Osteoblast (primary cell): Measurements from ENCODE around the gene SCG5. TPM values are rescaled to one million over a fixed set of nuclear protein-coding genes. Genes with fewer than 3 reads are reported as not detected.

ENCODE experiments used
- DNase-seq: peaks from one replicate; pipeline ENCODE4 v3.0.0; 2011; ENCODE audit warnings: low spot score, mixed read lengths; ENCODE audit not compliant: insufficient read length; ENCODE audit errors: missing footprints
- H2AFZ ChIP-seq: 2 replicates; pipeline ENCODE4 v1.6.0; 2011; ENCODE audit warnings: mild to moderate bottlenecking, low read length
- H3K27ac ChIP-seq: 2 replicates; pipeline ENCODE4 v1.5.1; 2011; ENCODE audit warnings: mild to moderate bottlenecking, low read depth, low read length, moderate library complexity
- H3K27me3 ChIP-seq: 2 replicates; pipeline ENCODE4 v1.6.0; 2012; ENCODE audit warnings: mild to moderate bottlenecking, control low read depth, inconsistent platforms, low read length, moderate library complexity; ENCODE audit not compliant: insufficient read depth
- H3K36me3 ChIP-seq: 2 replicates; pipeline ENCODE4 v1.5.1; 2011; ENCODE audit warnings: mild to moderate bottlenecking, low read length, control low read depth, moderate library complexity; ENCODE audit not compliant: insufficient read depth
- H3K4me1 ChIP-seq: 2 replicates; pipeline ENCODE4 v1.5.1; 2011; ENCODE audit warnings: mild to moderate bottlenecking, low read length, control low read depth, moderate library complexity; ENCODE audit not compliant: insufficient read depth
- H3K4me2 ChIP-seq: 2 replicates; pipeline ENCODE4 v1.6.0; 2011; ENCODE audit warnings: mild to moderate bottlenecking, low read length; ENCODE audit not compliant: insufficient read depth
- H3K4me3 ChIP-seq: fragments of 200-600 bp; sonication (generic); 3 replicates; pipeline ENCODE4 v1.5.1; 2012; ENCODE audit warnings: mild to moderate bottlenecking, low read length, inconsistent platforms; ENCODE audit not compliant: insufficient read depth
- H3K79me2 ChIP-seq: 2 replicates; pipeline ENCODE4 v1.6.0; 2012; ENCODE audit warnings: mild to moderate bottlenecking, low read length, control low read depth, inconsistent platforms; ENCODE audit not compliant: insufficient read depth
- H3K9me3 ChIP-seq: 2 replicates; pipeline ENCODE4 v1.5.1; 2011; ENCODE audit warnings: low read depth, low read length, control low read depth
- H4K20me1 ChIP-seq: 2 replicates; pipeline ENCODE4 v1.6.0; 2012; ENCODE audit warnings: mild to moderate bottlenecking, low read length, control low read depth; ENCODE audit not compliant: insufficient read depth
- total RNA-seq: library from RNA; depleted of rRNA; stranded (reverse); fragments of >200 nt; gene quantifications from 2 replicates; pipeline ENCODE4 v1.2.3, GENCODE V29; 2012
- TF ChIP-seq, protein P1 (sequence below): IDR thresholded peaks from 2 replicates; pipeline ENCODE4 v1.5.1; 2011; ENCODE audit warnings: mild to moderate bottlenecking, low read depth, low read length, moderate library complexity; ENCODE audit errors: extremely low read depth

SCG5 gene
- total RNA-seq, 1 donor = 9.0 TPM

DNA sequence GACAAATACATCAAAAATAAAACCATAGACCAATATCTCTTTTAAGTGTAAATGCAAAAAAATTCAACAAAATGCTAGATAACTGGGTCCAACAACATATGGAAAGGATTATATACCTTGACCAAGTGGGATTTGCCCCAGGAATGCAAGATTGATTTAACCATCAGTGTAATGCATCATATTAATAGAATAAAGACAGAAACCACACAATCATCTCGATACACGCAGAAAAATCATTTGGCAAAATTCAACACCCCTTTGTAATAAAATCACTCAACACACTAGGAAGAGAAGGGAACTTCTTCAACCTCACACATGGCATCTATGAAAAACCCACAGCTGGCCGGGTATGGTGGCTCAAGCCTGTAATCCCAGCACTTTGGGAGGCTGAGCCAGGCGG is 95.8 kb downstream of the SCG5 start:
- TF ChIP-seq, protein P1, sequence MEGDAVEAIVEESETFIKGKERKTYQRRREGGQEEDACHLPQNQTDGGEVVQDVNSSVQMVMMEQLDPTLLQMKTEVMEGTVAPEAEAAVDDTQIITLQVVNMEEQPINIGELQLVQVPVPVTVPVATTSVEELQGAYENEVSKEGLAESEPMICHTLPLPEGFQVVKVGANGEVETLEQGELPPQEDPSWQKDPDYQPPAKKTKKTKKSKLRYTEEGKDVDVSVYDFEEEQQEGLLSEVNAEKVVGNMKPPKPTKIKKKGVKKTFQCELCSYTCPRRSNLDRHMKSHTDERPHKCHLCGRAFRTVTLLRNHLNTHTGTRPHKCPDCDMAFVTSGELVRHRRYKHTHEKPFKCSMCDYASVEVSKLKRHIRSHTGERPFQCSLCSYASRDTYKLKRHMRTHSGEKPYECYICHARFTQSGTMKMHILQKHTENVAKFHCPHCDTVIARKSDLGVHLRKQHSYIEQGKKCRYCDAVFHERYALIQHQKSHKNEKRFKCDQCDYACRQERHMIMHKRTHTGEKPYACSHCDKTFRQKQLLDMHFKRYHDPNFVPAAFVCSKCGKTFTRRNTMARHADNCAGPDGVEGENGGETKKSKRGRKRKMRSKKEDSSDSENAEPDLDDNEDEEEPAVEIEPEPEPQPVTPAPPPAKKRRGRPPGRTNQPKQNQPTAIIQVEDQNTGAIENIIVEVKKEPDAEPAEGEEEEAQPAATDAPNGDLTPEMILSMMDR = no peak
- Histone ChIP-seq H3K27me3 (no peaks in the 10 kb centered on the region), H3K4me2 (no peak overlapping the region), H3K36me3 (peaks cover 46% of the 10 kb centered on the region), H3K4me3 (no peak overlapping the region), H3K4me1 (peaks cover 14% of the 10 kb centered on the region), H3K9me3 (no peaks in the 10 kb centered on the region), H3K27ac (peak overlapping the region; percentile 50), H2AFZ (no peak overlapping the region), H4K20me1 (peaks cover 11% of the 10 kb centered on the region), H3K79me2 (peaks cover 8% of the 10 kb centered on the region)
- DNase-seq = no peak

DNA sequence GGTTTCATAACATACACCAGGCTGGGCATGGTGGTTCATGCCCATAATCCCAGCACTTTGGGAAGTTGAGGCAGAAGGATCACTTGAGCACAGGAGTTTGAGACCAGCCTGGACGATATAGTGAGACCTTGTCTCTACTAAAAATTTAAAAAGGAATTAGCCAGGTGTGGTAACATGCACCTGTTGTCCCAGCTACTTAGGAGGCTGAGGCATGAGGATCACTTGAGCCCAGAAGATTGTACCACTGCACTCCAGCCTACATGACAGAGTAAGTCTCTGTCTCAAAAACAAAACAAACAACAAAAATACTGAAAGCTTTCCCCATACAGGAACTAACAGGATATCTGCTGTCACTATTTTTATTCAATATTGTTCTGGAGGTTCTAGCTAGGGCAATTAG is 97.2 kb downstream of the SCG5 start:
- H3K36me3 ChIP-seq = peaks cover 32% of the 10 kb centered on the region
- H3K9me3 ChIP-seq = no peaks in the 10 kb centered on the region
- H3K4me1 ChIP-seq = peaks cover 6% of the 10 kb centered on the region
- H2AFZ ChIP-seq = no peak overlapping the region
- H3K27ac ChIP-seq = no peak overlapping the region
- H3K27me3 ChIP-seq = no peaks in the 10 kb centered on the region
- H3K79me2 ChIP-seq = no peaks in the 10 kb centered on the region
- no peak overlapping the region for H3K4me2 ChIP-seq
- TF ChIP-seq, protein P1 = no peak
- DNase-seq = no peak
- H4K20me1 ChIP-seq = peaks cover 4% of the 10 kb centered on the region
- no peak overlapping the region for H3K4me3 ChIP-seq

DNA sequence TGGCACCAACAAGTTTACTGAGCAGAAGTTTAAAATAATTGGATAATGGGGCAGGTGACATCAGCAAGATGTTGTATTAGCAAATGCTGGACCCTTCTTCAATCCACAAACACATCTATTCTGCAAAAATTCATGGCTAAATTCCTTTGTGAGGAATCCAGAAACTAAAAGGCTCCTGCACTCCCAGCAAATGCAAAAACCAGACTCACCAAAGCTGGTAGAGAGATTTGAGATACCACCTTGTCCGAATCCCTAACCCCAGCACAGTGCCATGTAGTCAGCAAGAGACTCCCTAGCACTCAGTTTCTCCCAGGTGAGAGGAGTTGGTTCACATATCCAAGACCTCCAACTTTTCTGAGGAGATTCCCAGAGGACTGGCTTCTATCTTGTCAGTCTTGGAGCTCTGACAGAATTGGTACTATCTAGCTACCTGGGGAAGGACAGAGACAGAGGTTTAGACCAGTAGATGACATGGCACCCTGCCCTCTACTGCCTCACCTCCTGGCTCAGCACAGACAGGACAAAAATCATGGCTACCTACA is 98.1 kb downstream of the SCG5 start:
- Histone ChIP-seq H2AFZ (no peak overlapping the region), H3K27ac (peak overlapping the region; percentile 12), H4K20me1 (peaks cover 4% of the 10 kb centered on the region), H3K79me2 (no peaks in the 10 kb centered on the region), H3K36me3 (peaks cover 23% of the 10 kb centered on the region), H3K4me2 (no peak overlapping the region), H3K4me1 (peaks cover 5% of the 10 kb centered on the region), H3K4me3 (no peak overlapping the region), H3K27me3 (no peaks in the 10 kb centered on the region), H3K9me3 (no peaks in the 10 kb centered on the region)
- DNase-seq = no peak
- TF ChIP-seq, protein P1 = no peak

DNA sequence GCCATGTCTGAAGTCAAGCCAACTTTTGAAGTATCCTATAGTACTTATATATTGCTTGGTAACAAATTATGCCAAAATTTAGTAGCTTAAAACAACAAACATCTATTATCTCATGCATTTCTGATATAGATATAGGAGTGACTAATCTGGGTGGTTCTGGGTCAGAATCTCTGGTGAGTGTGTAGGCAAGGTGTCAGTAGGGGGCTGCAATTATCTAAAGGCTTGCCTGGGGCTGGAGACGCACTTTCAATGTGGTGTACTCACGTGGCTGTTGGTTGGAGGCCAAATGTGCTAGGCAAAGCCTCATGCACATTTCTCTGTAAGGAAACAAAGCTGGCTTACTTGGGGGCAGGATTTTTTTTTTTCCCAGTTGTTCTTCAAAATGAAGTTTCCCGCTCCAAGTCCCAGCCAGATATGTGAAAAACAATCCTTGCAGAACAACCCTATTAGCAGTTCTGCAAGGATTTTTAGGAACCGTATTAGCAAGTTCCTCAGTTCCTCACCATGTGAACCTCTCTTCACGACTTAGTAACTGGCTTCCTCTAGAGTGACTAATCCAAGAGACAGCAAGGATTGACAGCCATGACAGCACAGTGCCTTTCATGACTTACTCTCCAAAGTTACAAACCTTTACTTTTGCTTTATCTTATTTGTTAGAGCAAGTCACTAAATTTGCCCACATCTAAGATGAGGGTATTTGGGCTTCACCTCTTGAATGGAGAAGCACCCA is 102.1 kb downstream of the SCG5 start:
- Histone ChIP-seq H3K9me3 (no peaks in the 10 kb centered on the region), H3K4me3 (no peak overlapping the region), H4K20me1 (no peaks in the 10 kb centered on the region), H3K4me1 (peaks cover 22% of the 10 kb centered on the region), H3K27ac (peak overlapping the region; percentile 8), H3K79me2 (no peaks in the 10 kb centered on the region), H2AFZ (no peak overlapping the region), H3K27me3 (no peaks in the 10 kb centered on the region), H3K36me3 (peaks cover 2% of the 10 kb centered on the region), H3K4me2 (no peak overlapping the region)
- DNase-seq = peak; percentile 36
- TF ChIP-seq, protein P1 = no peak
